Mesenchymal stem cell (in vitro differentiated cells and primary cell): ENCODE results near the gene ITGB5.

ENCODE experiments used
- DNase-seq: peaks from one replicate; pipeline ENCODE4 v3.0.0-alpha.2; 2013
- H2AFZ ChIP-seq: one replicate; pipeline ENCODE4 v1.6.1; 2013; ENCODE audit warnings: low read depth, mild to moderate bottlenecking, control low read depth, inconsistent platforms, low read length, moderate library complexity
- H2AK5ac ChIP-seq: 2 replicates; pipeline ENCODE4 v1.6.1; 2013; ENCODE audit warnings: low read length, moderate library complexity, mild to moderate bottlenecking, inconsistent platforms; ENCODE audit not compliant: severe bottlenecking
- H2BK120ac ChIP-seq: one replicate; pipeline ENCODE4 v1.6.1; 2013; ENCODE audit warnings: low read depth, mild to moderate bottlenecking, inconsistent platforms, low read length, moderate library complexity
- H2BK12ac ChIP-seq, 2 experiments: one replicate each; pipeline ENCODE4 v1.6.1; 2013; ENCODE audit warnings: inconsistent platforms in 2 of 2, low read length in 2 of 2, mild to moderate bottlenecking in 2 of 2, moderate library complexity in 2 of 2, control low read depth in 1 of 2
- H2BK15ac ChIP-seq: one replicate; pipeline ENCODE4 v1.6.1; 2013; ENCODE audit warnings: mild to moderate bottlenecking, low read depth, inconsistent platforms; ENCODE audit not compliant: poor library complexity, severe bottlenecking
- H2BK5ac ChIP-seq: 2 replicates; pipeline ENCODE4 v1.6.1; 2013; ENCODE audit warnings: low read depth, mild to moderate bottlenecking, low read length, control low read depth, inconsistent platforms; ENCODE audit not compliant: poor library complexity, severe bottlenecking
- H3K14ac ChIP-seq, 2 experiments: one replicate each; pipeline ENCODE4 v1.6.1; 2013; ENCODE audit warnings: inconsistent platforms in 2 of 2, low read length in 2 of 2, control low read depth in 1 of 2, mild to moderate bottlenecking in 1 of 2, moderate library complexity in 1 of 2
- H3K18ac ChIP-seq, 2 experiments: one replicate each; pipeline ENCODE4 v1.6.1; 2013; ENCODE audit warnings: inconsistent platforms in 2 of 2, low read length in 2 of 2, control low read depth in 1 of 2, low read depth in 1 of 2, mild to moderate bottlenecking in 1 of 2
- H3K23ac ChIP-seq, 2 experiments: one replicate each; pipeline ENCODE4 v1.6.1; 2013; ENCODE audit warnings: inconsistent platforms in 2 of 2, low read length in 2 of 2, mild to moderate bottlenecking in 2 of 2, moderate library complexity in 2 of 2, control low read depth in 1 of 2
- H3K27ac ChIP-seq: 2 replicates; pipeline ENCODE4 v1.5.1; 2013; ENCODE audit warnings: mild to moderate bottlenecking, moderate library complexity, low read length, control low read depth, inconsistent platforms; ENCODE audit not compliant: poor library complexity, severe bottlenecking
- H3K27me3 ChIP-seq, 2 experiments: 2 replicates each; pipeline versions ENCODE4 v1.6.1 to v1.7.0; 2013; ENCODE audit warnings: low read length in 2 of 2, mild to moderate bottlenecking in 2 of 2, moderate library complexity in 2 of 2, control low read depth in 1 of 2, inconsistent platforms in 1 of 2; ENCODE audit not compliant: control insufficient read depth in 1 of 2, insufficient read depth in 1 of 2
- H3K36me3 ChIP-seq, 2 experiments: 2 replicates each; pipeline versions ENCODE4 v1.6.1 to v1.7.0; 2013; ENCODE audit warnings: low read length in 2 of 2, control low read depth in 1 of 2, inconsistent platforms in 1 of 2, low read depth in 1 of 2, mild to moderate bottlenecking in 1 of 2; ENCODE audit not compliant: insufficient read depth in 2 of 2, control insufficient read depth in 1 of 2
- H3K4ac ChIP-seq, 2 experiments: one replicate each; pipeline ENCODE4 v1.6.1; 2013; ENCODE audit warnings: inconsistent platforms in 2 of 2, low read length in 2 of 2, mild to moderate bottlenecking in 2 of 2, moderate library complexity in 2 of 2, control low read depth in 1 of 2, low read depth in 1 of 2
- H3K4me1 ChIP-seq: 2 replicates; pipeline ENCODE4 v1.6.1; 2013; ENCODE audit warnings: low read depth, low read length, control low read depth; ENCODE audit not compliant: control insufficient read depth, insufficient read depth
- H3K4me2 ChIP-seq: 2 replicates; pipeline ENCODE4 v1.6.1; 2013; ENCODE audit warnings: low read length, mild to moderate bottlenecking, inconsistent platforms; ENCODE audit not compliant: poor library complexity, severe bottlenecking
- H3K4me3 ChIP-seq, 2 experiments: 2 replicates each; pipeline versions ENCODE4 v1.5.1 to v1.7.0; 2013; ENCODE audit warnings: low read length in 2 of 2, mild to moderate bottlenecking in 2 of 2, control low read depth in 1 of 2, low read depth in 1 of 2; ENCODE audit not compliant: insufficient read depth in 1 of 2
- H3K79me1 ChIP-seq: replicated peaks from 2 replicates; pipeline ENCODE4 v1.6.1; 2013; ENCODE audit warnings: mild to moderate bottlenecking, control low read depth, low read length, inconsistent platforms; ENCODE audit not compliant: poor library complexity, severe bottlenecking
- H3K9ac ChIP-seq: 2 replicates; pipeline ENCODE4 v1.7.0; 2013; ENCODE audit warnings: mild to moderate bottlenecking, low read length, moderate library complexity
- H3K9me3 ChIP-seq: 2 replicates; pipeline ENCODE4 v1.7.0; 2013; ENCODE audit warnings: mild to moderate bottlenecking, low read length; ENCODE audit not compliant: control insufficient read depth
- H4K8ac ChIP-seq: one replicate; pipeline ENCODE4 v1.6.1; 2013; ENCODE audit warnings: inconsistent platforms, mild to moderate bottlenecking, low read length, moderate library complexity
- H4K91ac ChIP-seq: one replicate; pipeline ENCODE4 v1.6.1; 2013; ENCODE audit warnings: mild to moderate bottlenecking, low read length, inconsistent platforms
- WGBS: methylation state at CpG from one replicate; pipeline ENCODE4 v1.1.7; 2013; ENCODE audit warnings: mixed read lengths; 5-methylcytosine and 5-hydroxymethylcytosine counted together

The ITGB5 gene

GRCh38 chr3:124823206-124823605, 64.0 kb downstream of the ITGB5 start:
- 100% methylated on average over 1 of the region's 1 CpG for WGBS

GRCh38 chr3:124821356-124821755, 65.8 kb downstream of the ITGB5 start:
- no peak for DNase-seq
- no peak overlapping the region for H3K4me2 ChIP-seq
- H2BK5ac ChIP-seq, result no peak overlapping the region
- H2AFZ ChIP-seq, result no peak overlapping the region
- peak overlapping the region in 1 of 2 experiments; percentile 48 for H3K18ac ChIP-seq
- H3K9me3 ChIP-seq, result no peaks in the 10 kb centered on the region
- H2BK12ac ChIP-seq, result peak overlapping the region in 1 of 2 experiments; percentile 34
- H3K4ac ChIP-seq, result no peak overlapping the region
- H4K91ac ChIP-seq, result no peak overlapping the region
- no peak overlapping the region for H3K9ac ChIP-seq
- H2BK15ac ChIP-seq, result no peak overlapping the region
- H3K4me3 ChIP-seq, result no peak overlapping the region
- H3K14ac ChIP-seq, result no peak overlapping the region
- H3K79me1 ChIP-seq, result peaks cover 28% of the 10 kb centered on the region
- no peaks in the 10 kb centered on the region for H3K4me1 ChIP-seq
- no peak overlapping the region for H3K27ac ChIP-seq
- H3K23ac ChIP-seq, result no peak overlapping the region
- peaks cover 32 to 82% of the 10 kb centered on the region in 2 experiments for H3K36me3 ChIP-seq
- H3K27me3 ChIP-seq, result no peaks in the 10 kb centered on the region
- H2AK5ac ChIP-seq, result no peak overlapping the region
- 98% methylated on average over 6 of the region's 6 CpGs for WGBS
- no peak overlapping the region for H4K8ac ChIP-seq
- H2BK120ac ChIP-seq, result no peak overlapping the region

More at GRCh38 chr3:124823206-124823605, 64.0 kb downstream of the ITGB5 start:
- Histone ChIP-seq H2BK120ac (no peak overlapping the region), H3K36me3 (peaks cover 20 to 69% of the 10 kb centered on the region in 2 experiments), H3K27ac (no peak overlapping the region), H3K9me3 (no peaks in the 10 kb centered on the region), H3K4me3 (no peak overlapping the region), H3K27me3 (no peaks in the 10 kb centered on the region), H4K8ac (no peak overlapping the region), H4K91ac (no peak overlapping the region), H3K79me1 (peaks cover 26% of the 10 kb centered on the region), H2AK5ac (peak overlapping the region; percentile 65), H3K23ac (no peak overlapping the region), H3K4ac (no peak overlapping the region), H2BK12ac (no peak overlapping the region), H3K4me1 (peaks cover 5% of the 10 kb centered on the region), H3K18ac (no peak overlapping the region), H2BK5ac (no peak overlapping the region), H3K9ac (no peak overlapping the region), H3K14ac (no peak overlapping the region), H2AFZ (no peak overlapping the region), H3K4me2 (no peak overlapping the region), H2BK15ac (no peak overlapping the region)
- no peak for DNase-seq

DNA sequence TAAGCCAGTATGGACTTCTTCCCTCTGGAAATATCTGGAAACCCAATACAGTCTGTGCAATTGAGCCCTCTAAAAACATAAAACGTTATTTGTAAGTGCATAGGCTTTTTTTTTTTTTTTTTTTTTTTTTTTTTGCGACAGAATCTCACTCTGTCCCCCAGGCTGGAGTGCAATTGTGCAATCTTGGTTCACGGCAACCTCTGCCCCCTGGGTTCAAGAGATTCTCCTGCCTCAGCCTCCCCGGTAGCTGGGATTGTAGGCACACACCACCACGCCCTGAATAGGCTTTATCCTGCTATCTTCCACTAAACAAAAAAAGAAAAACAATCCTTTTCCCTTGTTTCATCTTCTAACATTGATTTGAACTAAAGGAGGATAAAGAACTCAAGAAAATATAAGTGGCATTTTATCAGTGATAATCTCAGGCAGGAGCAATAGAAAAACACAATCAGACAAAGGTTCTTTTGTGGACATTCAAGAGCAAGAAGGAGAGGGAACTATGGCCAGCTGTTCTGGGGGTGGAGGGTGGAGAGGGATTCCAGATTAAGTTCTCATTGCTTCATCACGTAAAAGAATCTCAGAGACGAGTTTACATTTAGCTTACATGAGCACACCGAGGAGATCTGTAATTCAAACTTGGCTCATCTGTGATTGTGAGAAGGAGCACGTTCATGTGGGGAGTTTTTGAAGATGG, 68.6 kb downstream of the ITGB5 start:
- H3K36me3 ChIP-seq, result peaks cover 50 to 85% of the 10 kb centered on the region in 2 experiments
- H3K4ac ChIP-seq, result no peak overlapping the region
- H3K14ac ChIP-seq, result no peak overlapping the region
- H2BK120ac ChIP-seq, result no peak overlapping the region
- H3K9me3 ChIP-seq, result no peaks in the 10 kb centered on the region
- H3K23ac ChIP-seq, result no peak overlapping the region
- 80% methylated on average over 7 of the region's 9 CpGs for WGBS
- peaks cover 3% of the 10 kb centered on the region for H3K4me1 ChIP-seq
- no peak overlapping the region for H4K91ac ChIP-seq
- H2BK5ac ChIP-seq, result no peak overlapping the region
- H3K18ac ChIP-seq, result no peak overlapping the region
- no peak overlapping the region for H3K27ac ChIP-seq
- no peak overlapping the region for H3K4me3 ChIP-seq
- H2AK5ac ChIP-seq, result no peak overlapping the region
- no peak overlapping the region for H4K8ac ChIP-seq
- H2AFZ ChIP-seq, result no peak overlapping the region
- peaks cover 31% of the 10 kb centered on the region for H3K79me1 ChIP-seq
- peak overlapping the region; percentile 17 for H3K9ac ChIP-seq
- no peak overlapping the region for H2BK15ac ChIP-seq
- no peaks in the 10 kb centered on the region for H3K27me3 ChIP-seq
- no peak overlapping the region for H2BK12ac ChIP-seq
- no peak overlapping the region for H3K4me2 ChIP-seq
- peak; percentile 59 for DNase-seq

- Histone ChIP-seq H3K4me2 (no peak overlapping the region), H2AK5ac (no peak overlapping the region), H3K27ac (no peak overlapping the region), H3K4me1 (peaks cover 14% of the 10 kb centered on the region), H3K4ac (no peak overlapping the region), H2BK5ac (no peak overlapping the region), H2BK15ac (no peak overlapping the region), H3K27me3 (no peaks in the 10 kb centered on the region), H4K91ac (no peak overlapping the region), H2BK12ac (no peak overlapping the region), H3K9ac (no peak overlapping the region), H3K4me3 (no peak overlapping the region), H3K18ac (no peak overlapping the region), H3K79me1 (peaks cover 24% of the 10 kb centered on the region), H3K36me3 (peaks cover 50 to 78% of the 10 kb centered on the region in 2 experiments), H3K14ac (no peak overlapping the region), H3K9me3 (no peaks in the 10 kb centered on the region), H2BK120ac (no peak overlapping the region), H3K23ac (no peak overlapping the region), H4K8ac (peak overlapping the region; percentile 62), H2AFZ (no peak overlapping the region)
- WGBS, result 96% methylated on average over 6 of the region's 6 CpGs
- no peak for DNase-seq
Observed at GRCh38 chr3:124817079-124817478, 70.1 kb downstream of the ITGB5 start.
